Measurements from ENCODE around the gene GSTO1. TPM values are rescaled to one million over a fixed set of nuclear protein-coding genes. Genes with fewer than 3 reads are reported as not detected.

The GSTO1 gene
- polyA plus RNA-seq, 1 donor (not counting 4 experiments of a cell fraction or from before 2014, with no cell fraction given): 338 TPM

DNA sequence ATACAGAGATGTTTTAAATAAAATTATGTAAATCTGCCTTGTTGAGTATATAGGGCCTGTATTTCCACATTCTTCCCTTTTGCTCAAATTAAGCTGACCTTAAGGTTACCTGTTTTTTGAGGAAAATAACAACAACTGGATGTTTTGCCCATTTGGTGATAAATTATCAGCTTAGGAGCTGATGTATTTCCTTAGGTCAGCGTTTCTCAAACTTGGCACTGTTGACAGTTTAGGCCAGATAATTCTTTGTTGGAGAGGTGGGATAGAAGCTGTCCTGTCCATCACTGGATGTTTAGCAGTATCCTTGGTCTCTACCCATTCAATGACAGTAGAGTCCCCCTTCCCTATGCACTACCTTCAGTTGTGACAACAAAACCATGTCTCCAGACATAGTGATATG, 21.5 kb downstream of the GSTO1 start:
- peak overlapping the region; percentile 97 for H3K4me2 ChIP-seq (ENCODE audit: control insufficient read depth, extremely low read depth, insufficient read depth, low read depth, low read length)
- H4K20me1 ChIP-seq (ENCODE audit: control insufficient read depth, extremely low read depth, insufficient read depth, low read length): no peaks in the 10 kb centered on the region
- no peaks in the 10 kb centered on the region for H3K9me3 ChIP-seq (ENCODE audit: control insufficient read depth, low read depth, low read length)
- no peak overlapping the region for H3K27ac ChIP-seq (ENCODE audit: control insufficient read depth, insufficient read depth, low read length)
- H3K79me2 ChIP-seq (ENCODE audit: control insufficient read depth, insufficient read depth, low read length): peaks cover 11% of the 10 kb centered on the region
- TF ChIP-seq, protein P1, sequence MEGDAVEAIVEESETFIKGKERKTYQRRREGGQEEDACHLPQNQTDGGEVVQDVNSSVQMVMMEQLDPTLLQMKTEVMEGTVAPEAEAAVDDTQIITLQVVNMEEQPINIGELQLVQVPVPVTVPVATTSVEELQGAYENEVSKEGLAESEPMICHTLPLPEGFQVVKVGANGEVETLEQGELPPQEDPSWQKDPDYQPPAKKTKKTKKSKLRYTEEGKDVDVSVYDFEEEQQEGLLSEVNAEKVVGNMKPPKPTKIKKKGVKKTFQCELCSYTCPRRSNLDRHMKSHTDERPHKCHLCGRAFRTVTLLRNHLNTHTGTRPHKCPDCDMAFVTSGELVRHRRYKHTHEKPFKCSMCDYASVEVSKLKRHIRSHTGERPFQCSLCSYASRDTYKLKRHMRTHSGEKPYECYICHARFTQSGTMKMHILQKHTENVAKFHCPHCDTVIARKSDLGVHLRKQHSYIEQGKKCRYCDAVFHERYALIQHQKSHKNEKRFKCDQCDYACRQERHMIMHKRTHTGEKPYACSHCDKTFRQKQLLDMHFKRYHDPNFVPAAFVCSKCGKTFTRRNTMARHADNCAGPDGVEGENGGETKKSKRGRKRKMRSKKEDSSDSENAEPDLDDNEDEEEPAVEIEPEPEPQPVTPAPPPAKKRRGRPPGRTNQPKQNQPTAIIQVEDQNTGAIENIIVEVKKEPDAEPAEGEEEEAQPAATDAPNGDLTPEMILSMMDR (optimal IDR thresholded peaks at IDR 0.05 in 1 of 3, IDR thresholded peaks at IDR 0.05 in 1 of 3, conservative IDR thresholded peaks at IDR 0.05 in 1 of 3; ENCODE audit: extremely low read depth in 1 of 3, insufficient read depth in 2 of 3, low read length in 3 of 3): no peak
- TF ChIP-seq EZH2 (IDR thresholded peaks at IDR 0.05; ENCODE audit: low read length): no peak
- no peak for DNase-seq (ENCODE audit: low read depth, low spot score)
- H3K27me3 ChIP-seq (ENCODE audit: control insufficient read depth, extremely low read depth, insufficient read depth, low read length): no peaks in the 10 kb centered on the region
- peak overlapping the region; percentile 92 for H3K9ac ChIP-seq (ENCODE audit: control insufficient read depth, extremely low read depth, insufficient read depth, low read length)
- H3K4me1 ChIP-seq (ENCODE audit: control insufficient read depth, extremely low read depth, insufficient read depth, low read length): peaks cover 16% of the 10 kb centered on the region
- dilution Hi-C loops (cut with MboI; ENCODE audit: extremely low pct_ligation_motif_present, low sequenced_read_pairs): no loop called here
- no peaks in the 10 kb centered on the region for H3K9me1 ChIP-seq (ENCODE audit: control insufficient read depth, extremely low read depth, insufficient read depth, low read length)
- no peak overlapping the region for H2AFZ ChIP-seq (ENCODE audit: control insufficient read depth, low read length)
- FAIRE-seq: no peak
- H3K36me3 ChIP-seq (ENCODE audit: control insufficient read depth in 2 of 2, extremely low read depth in 1 of 2, insufficient read depth in 2 of 2, low read length in 2 of 2): peaks cover 3 to 6% of the 10 kb centered on the region in 2 experiments
- no peak overlapping the region for H3K4me3 ChIP-seq (ENCODE audit: control insufficient read depth in 2 of 3, extremely low read depth in 1 of 3, insufficient read depth in 2 of 3, low read depth in 1 of 3, low read length in 3 of 3)

DNA sequence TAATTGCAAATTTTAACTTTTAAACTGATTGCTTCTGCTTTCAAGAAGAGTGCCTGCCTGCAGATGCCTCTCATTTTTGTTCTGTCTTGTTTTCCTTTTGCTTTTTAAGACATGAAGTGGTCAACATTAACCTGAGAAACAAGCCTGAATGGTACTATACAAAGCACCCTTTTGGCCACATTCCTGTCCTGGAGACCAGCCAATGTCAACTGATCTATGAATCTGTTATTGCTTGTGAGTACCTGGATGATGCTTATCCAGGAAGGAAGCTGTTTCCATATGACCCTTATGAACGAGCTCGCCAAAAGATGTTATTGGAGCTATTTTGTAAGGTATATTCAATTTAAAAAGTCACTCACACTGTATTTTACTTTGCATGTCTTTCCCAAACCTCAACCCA, 23.1 kb downstream of the GSTO1 start:
- dilution Hi-C loops (cut with MboI; ENCODE audit: extremely low pct_ligation_motif_present, low sequenced_read_pairs): no loop called here
- H3K4me2 ChIP-seq (ENCODE audit: control insufficient read depth, extremely low read depth, insufficient read depth, low read depth, low read length): no peak overlapping the region
- H3K79me2 ChIP-seq (ENCODE audit: control insufficient read depth, insufficient read depth, low read length): peaks cover 11% of the 10 kb centered on the region
- H3K9ac ChIP-seq (ENCODE audit: control insufficient read depth, extremely low read depth, insufficient read depth, low read length): no peak overlapping the region
- H3K9me1 ChIP-seq (ENCODE audit: control insufficient read depth, extremely low read depth, insufficient read depth, low read length): no peaks in the 10 kb centered on the region
- peaks cover 16% of the 10 kb centered on the region for H3K4me1 ChIP-seq (ENCODE audit: control insufficient read depth, extremely low read depth, insufficient read depth, low read length)
- H4K20me1 ChIP-seq (ENCODE audit: control insufficient read depth, extremely low read depth, insufficient read depth, low read length): no peaks in the 10 kb centered on the region
- TF ChIP-seq, protein P1 (optimal IDR thresholded peaks at IDR 0.05 in 1 of 3, IDR thresholded peaks at IDR 0.05 in 1 of 3, conservative IDR thresholded peaks at IDR 0.05 in 1 of 3; ENCODE audit: extremely low read depth in 1 of 3, insufficient read depth in 2 of 3, low read length in 3 of 3): no peak
- no peak for TF ChIP-seq EZH2 (IDR thresholded peaks at IDR 0.05; ENCODE audit: low read length)
- no peaks in the 10 kb centered on the region for H3K9me3 ChIP-seq (ENCODE audit: control insufficient read depth, low read depth, low read length)
- peaks cover 3 to 9% of the 10 kb centered on the region in 2 experiments for H3K36me3 ChIP-seq (ENCODE audit: control insufficient read depth in 2 of 2, extremely low read depth in 1 of 2, insufficient read depth in 2 of 2, low read length in 2 of 2)
- no peak overlapping the region for H2AFZ ChIP-seq (ENCODE audit: control insufficient read depth, low read length)
- FAIRE-seq: no peak
- no peaks in the 10 kb centered on the region for H3K27me3 ChIP-seq (ENCODE audit: control insufficient read depth, extremely low read depth, insufficient read depth, low read length)
- no peak for DNase-seq (ENCODE audit: low read depth, low spot score)
- no peak overlapping the region for H3K27ac ChIP-seq (ENCODE audit: control insufficient read depth, insufficient read depth, low read length)
- no peak overlapping the region for H3K4me3 ChIP-seq (ENCODE audit: control insufficient read depth in 2 of 3, extremely low read depth in 1 of 3, insufficient read depth in 2 of 3, low read depth in 1 of 3, low read length in 3 of 3)
